OCI-LY3 (cell line): Measurements from ENCODE around the gene CHRM5.

Source experiments
- H2AFZ ChIP-seq: fragments of 200-600, 300-600 bp; shearing (Covaris generic); 2 replicates; pipeline ENCODE4 v1.6.0; 2014; ENCODE audit warnings: antibody characterized with exemption, low read depth, low read length
- H3K27ac ChIP-seq: fragments of 200-600, 300-600 bp; sonication (generic); 2 replicates; pipeline ENCODE4 v1.5.1; 2014; ENCODE audit warnings: mild to moderate bottlenecking, low read length, moderate library complexity, mixed read lengths
- H3K27me3 ChIP-seq: fragments of 200-600, 300-600 bp; sonication (generic); 2 replicates; pipeline ENCODE4 v1.6.1; 2014; ENCODE audit warnings: low read depth, low read length, mixed read lengths
- H3K36me3 ChIP-seq: fragments of 200-600, 300-600 bp; sonication (generic); replicated peaks from 2 replicates; pipeline ENCODE3; 2014; ENCODE audit warnings: low read depth, low read length, mixed read lengths
- H3K4me1 ChIP-seq: fragments of 300-600, 200-600 bp; sonication (generic); 2 replicates; pipeline ENCODE4 v1.6.1; 2014; ENCODE audit warnings: low read length, mixed read lengths
- H3K4me2 ChIP-seq: fragments of 200-600, 300-600 bp; sonication (generic); 2 replicates; pipeline ENCODE4 v1.6.1; 2014; ENCODE audit warnings: low read length, mixed read lengths
- H3K4me3 ChIP-seq: fragments of 300-600, 200-600 bp; sonication (generic); 2 replicates; pipeline ENCODE4 v1.5.1; 2014; ENCODE audit warnings: antibody characterized with exemption, mild to moderate bottlenecking, low read length, moderate library complexity
- H3K79me2 ChIP-seq: fragments of 300-600, 200-600 bp; shearing (Covaris generic); 2 replicates; pipeline ENCODE4 v1.6.1; 2014; ENCODE audit warnings: mild to moderate bottlenecking, low read length, mixed read lengths
- H3K9ac ChIP-seq: fragments of 300-600, 200-600 bp; shearing (Covaris generic); 2 replicates; pipeline ENCODE4 v1.6.0; 2014; ENCODE audit warnings: mild to moderate bottlenecking, low read length, moderate library complexity
- H3K9me3 ChIP-seq: fragments of 200-600, 300-600 bp; shearing (Covaris generic); 2 replicates; pipeline ENCODE4 v1.6.1; 2014; ENCODE audit warnings: low read length, mixed read lengths; ENCODE audit not compliant: insufficient read depth
- H4K20me1 ChIP-seq: fragments of 200-600, 300-600 bp; sonication (generic); 2 replicates; pipeline ENCODE4 v1.6.1; 2016; ENCODE audit warnings: low read length, mixed read lengths; ENCODE audit not compliant: insufficient read depth
- EZH2phosphoT487 ChIP-seq: fragments of 200-600 bp; shearing (Covaris generic); IDR thresholded peaks from 2 replicates; pipeline ENCODE4 v1.6.1; 2018; ENCODE audit warnings: antibody characterized with exemption, mixed run types, low read depth
- TF ChIP-seq, protein P1 (sequence below): fragments of 200-600, 300-600 bp; sonication (generic); IDR thresholded peaks from 2 replicates; pipeline ENCODE4 v1.5.1; 2014; ENCODE audit warnings: antibody characterized with exemption, low read length, low read depth

Gene CHRM5

GRCh38 chr15:33955945-33956344 lies 12.4 kb upstream of the CHRM5 start:
- TF ChIP-seq, protein P1, sequence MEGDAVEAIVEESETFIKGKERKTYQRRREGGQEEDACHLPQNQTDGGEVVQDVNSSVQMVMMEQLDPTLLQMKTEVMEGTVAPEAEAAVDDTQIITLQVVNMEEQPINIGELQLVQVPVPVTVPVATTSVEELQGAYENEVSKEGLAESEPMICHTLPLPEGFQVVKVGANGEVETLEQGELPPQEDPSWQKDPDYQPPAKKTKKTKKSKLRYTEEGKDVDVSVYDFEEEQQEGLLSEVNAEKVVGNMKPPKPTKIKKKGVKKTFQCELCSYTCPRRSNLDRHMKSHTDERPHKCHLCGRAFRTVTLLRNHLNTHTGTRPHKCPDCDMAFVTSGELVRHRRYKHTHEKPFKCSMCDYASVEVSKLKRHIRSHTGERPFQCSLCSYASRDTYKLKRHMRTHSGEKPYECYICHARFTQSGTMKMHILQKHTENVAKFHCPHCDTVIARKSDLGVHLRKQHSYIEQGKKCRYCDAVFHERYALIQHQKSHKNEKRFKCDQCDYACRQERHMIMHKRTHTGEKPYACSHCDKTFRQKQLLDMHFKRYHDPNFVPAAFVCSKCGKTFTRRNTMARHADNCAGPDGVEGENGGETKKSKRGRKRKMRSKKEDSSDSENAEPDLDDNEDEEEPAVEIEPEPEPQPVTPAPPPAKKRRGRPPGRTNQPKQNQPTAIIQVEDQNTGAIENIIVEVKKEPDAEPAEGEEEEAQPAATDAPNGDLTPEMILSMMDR, result no peak
- no peak for TF ChIP-seq EZH2phosphoT487

DNA sequence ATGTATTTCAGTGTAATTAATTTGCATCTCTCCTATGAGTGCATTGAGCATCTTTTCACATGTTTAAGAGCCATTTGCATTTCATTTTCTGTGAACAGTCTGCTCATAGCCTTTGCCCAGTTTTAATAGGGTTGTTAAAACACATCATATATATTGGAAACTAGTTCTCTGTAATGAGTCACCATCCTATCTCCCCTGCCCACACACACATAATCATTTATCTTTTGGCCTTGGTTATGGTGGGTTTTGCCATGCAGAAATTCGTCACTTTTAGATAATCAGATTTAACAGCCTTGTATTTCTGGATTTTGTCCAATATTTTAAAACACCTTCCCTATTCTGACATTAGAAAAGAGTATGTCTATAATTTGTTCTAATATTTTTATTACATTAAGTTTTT lies 11.9 kb upstream of the CHRM5 start:
- no peaks in the 10 kb centered on the region for H3K36me3 ChIP-seq

More at GRCh38 chr15:33955945-33956344, 12.4 kb upstream of the CHRM5 start:
- Histone ChIP-seq H3K36me3 (no peaks in the 10 kb centered on the region), H3K9me3 (no peaks in the 10 kb centered on the region), H3K4me3 (no peak overlapping the region), H3K9ac (no peak overlapping the region), H3K4me2 (no peak overlapping the region), H4K20me1 (no peaks in the 10 kb centered on the region), H3K79me2 (no peaks in the 10 kb centered on the region), H2AFZ (no peak overlapping the region), H3K27ac (no peak overlapping the region), H3K4me1 (no peaks in the 10 kb centered on the region), H3K27me3 (no peaks in the 10 kb centered on the region)

GRCh38 chr15:33959844-33960548 lies 8.3 kb upstream of the CHRM5 start:
- H3K79me2 ChIP-seq, result no peaks in the 10 kb centered on the region
- H3K9ac ChIP-seq, result no peak overlapping the region
- H3K4me2 ChIP-seq, result no peak overlapping the region
- no peak overlapping the region for H2AFZ ChIP-seq
- no peak overlapping the region for H3K4me3 ChIP-seq
- H4K20me1 ChIP-seq, result no peaks in the 10 kb centered on the region
- no peaks in the 10 kb centered on the region for H3K27me3 ChIP-seq
- no peak overlapping the region for H3K27ac ChIP-seq
- H3K36me3 ChIP-seq, result no peaks in the 10 kb centered on the region
- H3K9me3 ChIP-seq, result no peaks in the 10 kb centered on the region
- H3K4me1 ChIP-seq, result no peaks in the 10 kb centered on the region
- no peak for TF ChIP-seq EZH2phosphoT487
- TF ChIP-seq, protein P1, result no peak

More for the DNA sequence above, 11.9 kb upstream of the CHRM5 start:
- Histone ChIP-seq H3K4me1 (no peaks in the 10 kb centered on the region), H3K9ac (no peak overlapping the region), H3K27me3 (no peaks in the 10 kb centered on the region), H3K9me3 (no peaks in the 10 kb centered on the region), H4K20me1 (no peaks in the 10 kb centered on the region), H3K79me2 (no peaks in the 10 kb centered on the region), H3K4me2 (no peak overlapping the region), H3K4me3 (no peak overlapping the region), H2AFZ (no peak overlapping the region), H3K27ac (no peak overlapping the region)
- TF ChIP-seq, protein P1, result no peak
- no peak for TF ChIP-seq EZH2phosphoT487

GRCh38 chr15:33960549-33960935 lies 7.8 kb upstream of the CHRM5 start:
- no peaks in the 10 kb centered on the region for H3K27me3 ChIP-seq
- no peaks in the 10 kb centered on the region for H3K79me2 ChIP-seq
- no peak overlapping the region for H3K4me3 ChIP-seq
- TF ChIP-seq EZH2phosphoT487, result no peak
- TF ChIP-seq, protein P1, result no peak
- H4K20me1 ChIP-seq, result no peaks in the 10 kb centered on the region
- H2AFZ ChIP-seq, result no peak overlapping the region
- H3K27ac ChIP-seq, result no peak overlapping the region
- H3K4me2 ChIP-seq, result no peak overlapping the region
- no peaks in the 10 kb centered on the region for H3K4me1 ChIP-seq
- no peaks in the 10 kb centered on the region for H3K9me3 ChIP-seq
- H3K9ac ChIP-seq, result no peak overlapping the region
- H3K36me3 ChIP-seq, result no peaks in the 10 kb centered on the region
